A204.1 (cell line): ENCODE data around the gene PGAM2.

Experiments
- FAIRE-seq: peaks from 2 replicates; lab custom pipeline; 2012; peaks lifted over from hg19 to GRCh38; lab: Jason Lieb, UNC

Gene PGAM2

GRCh38 chr7:44065431-44066110 lies at the start of gene PGAM2:
Gene PGAM2, minus strand, starts transcription at chr7:44065567. Its CDS starts 38 bp downstream, at chr7:44065529.
- FAIRE-seq: no peak

GRCh38 chr7:44114586-44115310 lies 49.4 kb upstream of the PGAM2 start:
- no peak for FAIRE-seq

- FAIRE-seq: no peak
Observed at GRCh38 chr7:44113764-44114354, 48.5 kb upstream of the PGAM2 start.

- no peak for FAIRE-seq
Observed at GRCh38 chr7:44112997-44113763, 47.8 kb upstream of the PGAM2 start.

- FAIRE-seq: no peak
Observed at GRCh38 chr7:44112231-44112996, 47.0 kb upstream of the PGAM2 start.

- FAIRE-seq: no peak
Observed at GRCh38 chr7:44111761-44112160, 46.4 kb upstream of the PGAM2 start.

- FAIRE-seq: no peak
Observed at GRCh38 chr7:44110719-44111635, 45.6 kb upstream of the PGAM2 start.

- no peak for FAIRE-seq
Observed at GRCh38 chr7:44109991-44110390, 44.6 kb upstream of the PGAM2 start.

GRCh38 chr7:44108768-44109750 lies 43.7 kb upstream of the PGAM2 start:
- no peak for FAIRE-seq

- FAIRE-seq: no peak
Observed at GRCh38 chr7:44107961-44108767, 42.8 kb upstream of the PGAM2 start.

- no peak for FAIRE-seq
Observed at GRCh38 chr7:44107116-44107960, 42.0 kb upstream of the PGAM2 start.

GRCh38 chr7:44106311-44107065 lies 41.1 kb upstream of the PGAM2 start:
- FAIRE-seq: no peak

GRCh38 chr7:44105832-44106231 lies 40.5 kb upstream of the PGAM2 start:
- FAIRE-seq: no peak

GRCh38 chr7:44104860-44105771 lies 39.7 kb upstream of the PGAM2 start:
- no peak for FAIRE-seq

- no peak for FAIRE-seq
Observed at GRCh38 chr7:44103923-44104859, 38.8 kb upstream of the PGAM2 start, which contains the start of gene AEBP1. Gene AEBP1, plus strand, starts transcription at chr7:44104345. Its CDS starts 321 bp downstream, at chr7:44104666.
